ENCODE results near the gene CHCHD10. TPM values are rescaled to one million over a fixed set of nuclear protein-coding genes. Genes with fewer than 3 reads are reported as not detected.

Gene CHCHD10
- total and polyA plus RNA-seq, 12 donors = 4.6 to 528 (median 142) TPM

DNA sequence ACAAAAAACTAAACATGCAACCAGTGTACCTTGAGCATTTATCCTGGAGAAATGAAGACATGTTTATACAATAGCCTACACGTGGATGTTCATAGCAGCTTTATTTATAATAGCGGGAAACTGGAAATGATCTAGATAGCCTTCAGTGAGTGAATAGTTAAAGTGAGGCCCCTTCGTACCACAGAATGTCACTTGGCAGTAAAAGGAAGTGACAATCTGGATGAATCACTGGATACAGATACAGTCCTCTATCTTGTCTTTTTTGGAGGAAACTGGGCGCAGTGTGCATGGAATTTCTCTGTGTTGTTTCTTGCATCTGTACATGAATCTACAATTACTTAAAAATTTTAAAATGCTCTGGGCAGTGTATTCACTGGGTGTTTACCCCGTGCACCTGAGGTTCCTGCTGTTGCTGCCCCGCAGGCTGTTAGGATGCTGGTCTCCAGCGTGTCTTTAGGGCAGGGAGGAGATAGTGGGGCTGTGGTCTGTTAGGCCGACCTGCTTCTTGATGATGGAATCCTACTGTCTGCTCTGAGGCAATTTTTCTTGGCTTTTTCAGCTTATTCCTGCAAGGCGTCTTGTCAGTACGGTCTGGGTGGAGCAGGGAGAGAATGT lies 47.9 kb upstream of the CHCHD10 start:
- intact Hi-C loops (cut with DNase I) = no loop called here
- H3K27me3 ChIP-seq = no peaks in the 10 kb centered on the region
- DNase-seq = no peak
- H3K27ac ChIP-seq = no peak overlapping the region
- H3K36me3 ChIP-seq (replicated peaks in 1 of 2) = peaks cover 0 to 51% of the 10 kb centered on the region in 2 donors
- no peaks in the 10 kb centered on the region for H3K9me3 ChIP-seq (replicated peaks in 1 of 3)
- H3K4me1 ChIP-seq (replicated peaks in 1 of 2) = peaks cover 0 to 6% of the 10 kb centered on the region in 2 donors
- 66 to 76% (median 75%) methylated on average over 8 to 10 of the region's 10 CpGs for WGBS, 4 donors
- TF ChIP-seq, protein P1, sequence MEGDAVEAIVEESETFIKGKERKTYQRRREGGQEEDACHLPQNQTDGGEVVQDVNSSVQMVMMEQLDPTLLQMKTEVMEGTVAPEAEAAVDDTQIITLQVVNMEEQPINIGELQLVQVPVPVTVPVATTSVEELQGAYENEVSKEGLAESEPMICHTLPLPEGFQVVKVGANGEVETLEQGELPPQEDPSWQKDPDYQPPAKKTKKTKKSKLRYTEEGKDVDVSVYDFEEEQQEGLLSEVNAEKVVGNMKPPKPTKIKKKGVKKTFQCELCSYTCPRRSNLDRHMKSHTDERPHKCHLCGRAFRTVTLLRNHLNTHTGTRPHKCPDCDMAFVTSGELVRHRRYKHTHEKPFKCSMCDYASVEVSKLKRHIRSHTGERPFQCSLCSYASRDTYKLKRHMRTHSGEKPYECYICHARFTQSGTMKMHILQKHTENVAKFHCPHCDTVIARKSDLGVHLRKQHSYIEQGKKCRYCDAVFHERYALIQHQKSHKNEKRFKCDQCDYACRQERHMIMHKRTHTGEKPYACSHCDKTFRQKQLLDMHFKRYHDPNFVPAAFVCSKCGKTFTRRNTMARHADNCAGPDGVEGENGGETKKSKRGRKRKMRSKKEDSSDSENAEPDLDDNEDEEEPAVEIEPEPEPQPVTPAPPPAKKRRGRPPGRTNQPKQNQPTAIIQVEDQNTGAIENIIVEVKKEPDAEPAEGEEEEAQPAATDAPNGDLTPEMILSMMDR (IDR thresholded peaks at IDR 0.05) = no peak
- TF ChIP-seq POLR2A (IDR thresholded peaks at IDR 0.05) = no peak
- no peak overlapping the region for H3K4me3 ChIP-seq

DNA sequence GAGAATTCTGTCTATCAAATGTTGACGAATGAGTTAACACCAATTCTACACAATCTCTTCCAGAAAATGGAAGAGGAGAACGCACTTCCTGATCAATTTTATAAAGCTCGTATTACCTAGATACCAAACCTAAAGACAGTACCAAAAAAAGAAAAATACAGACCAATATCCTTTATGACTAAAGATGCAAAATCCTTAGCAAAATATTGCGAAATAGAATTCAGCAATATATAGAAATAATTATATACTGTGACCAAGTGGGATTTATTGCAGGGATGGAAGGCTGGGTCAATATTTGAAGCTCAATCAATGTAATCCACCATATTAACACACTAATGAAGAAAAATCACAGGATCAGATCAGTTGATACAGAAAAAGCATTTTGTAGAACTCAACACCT lies 44.6 kb upstream of the CHCHD10 start:
- TF ChIP-seq, protein P1 (IDR thresholded peaks at IDR 0.05) = no peak
- no peak for TF ChIP-seq POLR2A (IDR thresholded peaks at IDR 0.05)
- WGBS, 4 donors = 93 to 99% (median 96%) methylated on average over 4 of the region's 4 CpGs
- no peaks in the 10 kb centered on the region for H3K27me3 ChIP-seq
- no peak for DNase-seq
- H3K9me3 ChIP-seq (replicated peaks in 1 of 3) = no peaks in the 10 kb centered on the region
- no peak overlapping the region for H3K27ac ChIP-seq
- peaks cover 0 to 6% of the 10 kb centered on the region in 2 donors for H3K4me1 ChIP-seq (replicated peaks in 1 of 2)
- H3K36me3 ChIP-seq (replicated peaks in 1 of 2) = peaks cover 0 to 26% of the 10 kb centered on the region in 2 donors
- H3K4me3 ChIP-seq = no peak overlapping the region
- intact Hi-C loops (cut with DNase I) = no loop called here

DNA sequence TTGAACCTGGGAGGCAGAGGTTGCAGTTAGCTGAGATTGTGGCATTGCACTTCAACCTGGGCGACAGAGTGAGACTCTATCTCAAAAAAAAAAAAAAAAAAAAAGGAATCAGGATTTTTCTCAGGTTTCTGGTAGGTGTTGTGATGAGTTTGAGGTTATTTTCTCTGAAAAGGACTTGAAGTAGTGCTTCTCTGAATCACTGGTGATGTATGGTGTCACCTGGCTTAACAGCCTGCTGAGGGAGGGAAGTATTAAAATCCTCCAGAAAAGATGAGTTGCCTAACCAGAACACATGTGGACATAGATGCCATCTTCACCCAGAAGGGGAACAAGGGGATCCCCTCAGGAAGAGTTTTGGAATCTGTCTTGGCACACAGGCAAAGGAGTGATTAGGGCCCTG lies 39.1 kb upstream of the CHCHD10 start:
- 75 to 94% (median 88%) methylated on average over 1 of the region's 1 CpG for WGBS, 4 donors
- Histone ChIP-seq H3K36me3 (replicated peaks in 1 of 2) (peaks cover 0 to 53% of the 10 kb centered on the region in 2 donors), H3K4me3 (no peak overlapping the region), H3K27me3 (no peaks in the 10 kb centered on the region), H3K4me1 (replicated peaks in 1 of 2) (no peaks in the 10 kb centered on the region), H3K9me3 (replicated peaks in 1 of 3) (no peaks in the 10 kb centered on the region), H3K27ac (no peak overlapping the region)
- DNase-seq = no peak
- no peak for TF ChIP-seq POLR2A (IDR thresholded peaks at IDR 0.05)
- TF ChIP-seq, protein P1 (IDR thresholded peaks at IDR 0.05) = no peak
- intact Hi-C loops (cut with DNase I) = no loop called here

DNA sequence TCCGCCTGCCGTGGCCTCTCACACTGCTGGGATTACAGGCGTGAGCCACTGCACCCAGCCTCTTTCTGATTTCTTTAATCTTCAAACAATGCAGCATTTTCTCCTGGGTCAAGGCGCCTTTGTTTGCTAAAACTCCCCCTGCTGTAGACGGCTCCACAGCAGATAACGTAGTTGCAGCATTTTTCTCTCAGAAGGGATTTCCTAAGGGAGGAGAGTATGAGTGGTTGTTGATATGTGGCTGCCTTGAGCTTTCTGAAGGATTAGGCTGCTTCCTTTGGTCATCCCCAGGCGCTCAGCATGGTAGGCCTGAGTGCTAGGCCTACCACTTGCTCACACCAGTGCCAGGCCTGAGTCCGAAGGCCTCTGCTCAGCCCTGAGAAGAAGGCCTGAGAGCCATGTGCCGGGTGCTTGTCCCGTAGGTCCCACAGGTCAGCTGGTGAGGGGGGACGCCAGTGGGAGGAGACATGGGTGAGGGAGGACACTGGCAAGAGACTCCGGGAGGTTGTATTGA lies 37.1 kb upstream of the CHCHD10 start:
- no peaks in the 10 kb centered on the region for H3K27me3 ChIP-seq
- peaks cover 0 to 67% of the 10 kb centered on the region in 2 donors for H3K36me3 ChIP-seq (replicated peaks in 1 of 2)
- no peaks in the 10 kb centered on the region for H3K9me3 ChIP-seq (replicated peaks in 1 of 3)
- DNase-seq = no peak
- TF ChIP-seq POLR2A (IDR thresholded peaks at IDR 0.05) = no peak
- no peaks in the 10 kb centered on the region for H3K4me1 ChIP-seq (replicated peaks in 1 of 2)
- 80 to 93% (median 85%) methylated on average over 10 to 12 of the region's 12 CpGs for WGBS, 4 donors
- intact Hi-C loops (cut with DNase I) = no loop called here
- H3K27ac ChIP-seq = no peak overlapping the region
- no peak overlapping the region for H3K4me3 ChIP-seq

Measured in adrenal gland (tissue), 12 donors.